ENCODE measurements around the gene TCL1A. TPM values are rescaled to one million over a fixed set of nuclear protein-coding genes. Genes with fewer than 3 reads are reported as not detected.

TCL1A gene
- total and polyA plus RNA-seq, 10 of the 15 experiments (the other 5 are each of a cell fraction or from before 2014, with no cell fraction given): 5.9 to 283 (median 113) TPM

DNA sequence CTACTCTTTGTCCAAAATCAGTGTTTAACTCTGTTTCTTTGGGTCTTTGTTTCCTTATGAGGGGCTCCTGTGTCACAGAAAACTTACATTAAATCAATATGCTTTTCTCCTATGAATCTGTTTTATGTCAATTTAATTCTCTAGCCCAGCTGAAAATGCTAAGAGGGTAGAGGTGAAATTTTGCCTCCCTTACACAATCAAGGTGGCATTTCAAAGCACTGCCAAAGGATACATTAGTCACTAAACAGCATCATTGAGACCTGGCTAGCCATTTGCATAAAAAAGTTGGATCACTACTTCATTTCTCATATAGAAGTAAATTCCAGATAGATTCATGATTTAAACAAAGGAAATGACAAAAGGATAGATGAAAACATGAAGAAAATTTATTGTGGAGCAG, 15.6 kb downstream of the TCL1A start:
- FAIRE-seq: no peak
- RAD21 ChIA-PET (ENCODE audit: unreplicated experiment): no interaction called here
- in situ Hi-C loops (cut with MboI) (no loop called here), intact Hi-C loops (cut with micrococcal nuclease; ENCODE audit: unreplicated experiment) (no loop called here)
- POLR2A ChIA-PET: interaction anchor here (1.2 kb wide), 1 partner anchor 163 kb away, joined by 3 read pairs; the partner anchor contains the start of gene GLRX5
- no peak for TF ChIP-seq MTA3 (IDR thresholded peaks at IDR 0.05; ENCODE audit: borderline replicate concordance, low read length)
- Histone ChIP-seq H3K4me2 (ENCODE audit: control insufficient read depth, insufficient read depth) (peak overlapping the region; percentile 69), H3K27ac (ENCODE audit: control insufficient read depth, insufficient read depth) (peak overlapping the region; percentile 49), H3K4me1 (ENCODE audit: control insufficient read depth, insufficient read depth, low read length) (peaks cover 34% of the 10 kb centered on the region), H3K9me3 (replicated peaks; ENCODE audit: control insufficient read depth, insufficient read depth, low read length) (no peaks in the 10 kb centered on the region), H4K20me1 (ENCODE audit: control insufficient read depth, insufficient read depth) (no peaks in the 10 kb centered on the region), H3K4me3 (no peak overlapping the region), H3K79me2 (ENCODE audit: control insufficient read depth, insufficient read depth, low read length) (no peaks in the 10 kb centered on the region), H3K36me3 (ENCODE audit: control insufficient read depth in 2 of 2, insufficient read depth in 2 of 2, low read length in 1 of 2) (no peaks in the 10 kb centered on the region), H3K9ac (ENCODE audit: control insufficient read depth, insufficient read depth, low read length) (no peak overlapping the region), H2AFZ (ENCODE audit: control insufficient read depth, low read depth, low read length) (peak overlapping the region; percentile 51), H3K27me3 (replicated peaks in 1 of 2; ENCODE audit: control insufficient read depth in 2 of 2, insufficient read depth in 2 of 2, low read length in 1 of 2) (no peaks in the 10 kb centered on the region)
- BruUV-seq (replicated peaks): no TSS peak
- DNase-seq (ENCODE audit: low read depth, low spot score): no peak
- ATAC-seq: no peak
- SMC1A ChIA-PET (ENCODE audit: uncharacterized antibody, unreplicated experiment): interaction anchor here (0.7 to 1.7 kb wide), 5 partner anchors 12 to 76 kb away, joined by 3 to 7 read pairs (median 4); no protein-coding TSS in a partner anchor
- CTCF ChIA-PET: interaction anchor here (1.1 to 2.7 kb wide), 6 partner anchors 13 to 171 kb away, joined by 3 to 12 read pairs (median 3); no protein-coding TSS in a partner anchor

DNA sequence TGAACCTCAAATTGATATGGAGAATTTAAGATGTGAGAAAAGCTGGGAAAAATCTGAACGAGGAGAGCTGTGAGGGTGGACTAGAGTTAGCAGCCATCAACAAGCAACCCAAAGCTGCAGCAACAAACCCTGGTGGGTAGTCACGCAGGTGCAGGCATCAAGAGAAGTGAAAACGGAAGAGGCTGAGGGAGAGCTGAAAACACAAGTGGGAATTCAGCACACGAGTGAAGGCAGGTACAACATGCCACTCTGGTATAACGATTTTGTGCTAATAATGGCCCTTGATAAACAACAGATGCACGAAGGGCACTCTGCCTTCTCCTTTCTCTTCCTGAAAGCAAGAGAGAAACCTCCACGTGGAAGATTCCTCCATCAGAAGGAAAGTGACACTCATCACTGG, 16.2 kb downstream of the TCL1A start:
- Histone ChIP-seq H2AFZ (ENCODE audit: control insufficient read depth, low read depth, low read length) (peak overlapping the region; percentile 51), H3K4me1 (ENCODE audit: control insufficient read depth, insufficient read depth, low read length) (peaks cover 34% of the 10 kb centered on the region), H3K4me2 (ENCODE audit: control insufficient read depth, insufficient read depth) (peak overlapping the region; percentile 69)
- 0 out of 2 replicates have a peak, but pooled peaks have one; percentile 31 for TF ChIP-seq ZNF687 (IDR thresholded peaks at IDR 0.05)
- no peak for TF ChIP-seq PAX5 (IDR thresholded peaks at IDR 0.05; ENCODE audit: borderline replicate concordance, low read depth, low read length)
- TF ChIP-seq WRNIP1 (IDR thresholded peaks at IDR 0.05; ENCODE audit: borderline replicate concordance, low read depth, low read length): no peak
- TF ChIP-seq, protein P1, sequence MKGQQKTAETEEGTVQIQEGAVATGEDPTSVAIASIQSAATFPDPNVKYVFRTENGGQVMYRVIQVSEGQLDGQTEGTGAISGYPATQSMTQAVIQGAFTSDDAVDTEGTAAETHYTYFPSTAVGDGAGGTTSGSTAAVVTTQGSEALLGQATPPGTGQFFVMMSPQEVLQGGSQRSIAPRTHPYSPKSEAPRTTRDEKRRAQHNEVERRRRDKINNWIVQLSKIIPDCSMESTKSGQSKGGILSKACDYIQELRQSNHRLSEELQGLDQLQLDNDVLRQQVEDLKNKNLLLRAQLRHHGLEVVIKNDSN (IDR thresholded peaks at IDR 0.05; ENCODE audit: borderline replicate concordance, extremely low read length, insufficient read depth, low read depth, low read length): no peak
- no peak for TF ChIP-seq SMC3 (IDR thresholded peaks at IDR 0.05; ENCODE audit: borderline replicate concordance, low read length)
- no peak for TF ChIP-seq GATAD2B (conservative IDR thresholded peaks at IDR 0.05; ENCODE audit: low read depth)
- no peak for TF ChIP-seq SREBF2 (IDR thresholded peaks at IDR 0.05; ENCODE audit: low read length)
- TF ChIP-seq POLR2A (IDR thresholded peaks at IDR 0.05; ENCODE audit: low read depth, low read length): no peak
- TF ChIP-seq EGR1 (IDR thresholded peaks at IDR 0.05; ENCODE audit: borderline replicate concordance in 1 of 2, low read depth in 2 of 2, low read length in 2 of 2): no peak
- TF ChIP-seq JUND (IDR thresholded peaks at IDR 0.05; ENCODE audit: low read depth, low read length): no peak

More for the DNA sequence above, 16.2 kb downstream of the TCL1A start:
- DNase-seq (ENCODE audit: low read depth, low spot score) (peak; percentile 56), ATAC-seq (peak; percentile 66), FAIRE-seq (no peak)
- SMC1A ChIA-PET (ENCODE audit: uncharacterized antibody, unreplicated experiment): interaction anchor here (0.8 to 1.7 kb wide), 5 partner anchors 15 to 135 kb away, joined by 3 to 7 read pairs (median 4); no protein-coding TSS in a partner anchor
- POLR2A ChIA-PET: interaction anchor here (1.2 kb wide), 1 partner anchor 163 kb away, joined by 3 read pairs; the partner anchor contains the start of gene GLRX5
- Histone ChIP-seq H3K27ac (ENCODE audit: control insufficient read depth, insufficient read depth) (peak overlapping the region; percentile 49), H3K79me2 (ENCODE audit: control insufficient read depth, insufficient read depth, low read length) (no peaks in the 10 kb centered on the region), H3K4me3 (peak overlapping the region; percentile 2; the same call in 1 of the 2 replicates), H3K36me3 (ENCODE audit: control insufficient read depth in 2 of 2, insufficient read depth in 2 of 2, low read length in 1 of 2) (no peaks in the 10 kb centered on the region), H3K9ac (ENCODE audit: control insufficient read depth, insufficient read depth, low read length) (no peak overlapping the region), H4K20me1 (ENCODE audit: control insufficient read depth, insufficient read depth) (no peaks in the 10 kb centered on the region), H3K27me3 (replicated peaks in 1 of 2; ENCODE audit: control insufficient read depth in 2 of 2, insufficient read depth in 2 of 2, low read length in 1 of 2) (no peaks in the 10 kb centered on the region), H3K9me3 (replicated peaks; ENCODE audit: control insufficient read depth, insufficient read depth, low read length) (no peaks in the 10 kb centered on the region)
- CTCF ChIA-PET: interaction anchor here (1.1 to 2.7 kb wide), 7 partner anchors 13 to 171 kb away, joined by 3 to 12 read pairs (median 3); no protein-coding TSS in a partner anchor
- in situ Hi-C loops (cut with MboI): no loop called here
- BruUV-seq (replicated peaks): no TSS peak
- WGBS (ENCODE audit: insufficient coverage, insufficient replicate concordance, low lambda C conversion rate, missing lambda C conversion rate): 1% methylated on average over 7 of the region's 7 CpGs
- intact Hi-C loops (cut with micrococcal nuclease; ENCODE audit: unreplicated experiment): no loop called here
- RAD21 ChIA-PET (ENCODE audit: unreplicated experiment): no interaction called here

Measured in GM12878 (cell line).